Activated B cell treated with CpG ODN at 0.5 μM for 24 hours (primary cell): ENCODE data around the gene PTGES3. TPM values are rescaled to one million over a fixed set of nuclear protein-coding genes. Genes with fewer than 3 reads are reported as not detected.
"Not testable (repeated sequence)": the region's sequence is repeated elsewhere in the genome, so short reads cannot be mapped to it uniquely, and the experiment has no call there.

Source experiments
- ATAC-seq: fragments of 200-7000 bp; cut with Tn5 transposase; one replicate; pipeline ENCODE4 v1.10.0; 2021; ENCODE audit warnings: low read depth, mild to moderate bottlenecking, moderate library complexity
- CTCF ChIA-PET: fragments of 350-600 bp; sonication (Branson Sonifier 250); formaldehyde crosslinking; loops from one replicate; lab custom pipeline; 2021; ENCODE audit warnings: antibody characterized with exemption; lab: Charles Lee
- POLR2A ChIA-PET: fragments of 350-600 bp; sonication (Branson Sonifier 250); formaldehyde crosslinking; loops from one replicate; lab custom pipeline; 2021; ENCODE audit warnings: antibody characterized with exemption; lab: Charles Lee
- DNase-seq: peaks from one replicate; pipeline ENCODE4 v3.0.0; 2022
- H3K27ac Mint-ChIP-seq: one replicate; pipeline ENCODE4 v1.8.0; 2020; ENCODE audit warnings: mixed read lengths
- H3K27me3 Mint-ChIP-seq: one replicate; pipeline ENCODE4 v1.8.0; 2021; ENCODE audit warnings: mixed read lengths
- H3K36me3 Mint-ChIP-seq: one replicate; pipeline ENCODE4 v1.8.0; 2021; ENCODE audit warnings: low read depth, mixed read lengths
- H3K4me1 Mint-ChIP-seq: one replicate; pipeline ENCODE4 v1.8.0; 2021; ENCODE audit warnings: mixed read lengths
- H3K4me3 Mint-ChIP-seq: one replicate; pipeline ENCODE4 v1.8.0; 2020; ENCODE audit warnings: mild to moderate bottlenecking, mixed read lengths
- H3K9me3 Mint-ChIP-seq: one replicate; pipeline ENCODE4 v1.8.0; 2020; ENCODE audit warnings: mixed read lengths
- intact Hi-C: fragments of 100-400 bp; cut with micrococcal nuclease; formaldehyde crosslinking; loops from one replicate; pipeline ENCODE4 v1.15.1; 2024
- total RNA-seq: library from RNA; stranded (reverse); gene quantifications from 2 replicates; pipeline ENCODE4 v1.2.3, GENCODE V29; 2022
- TF ChIP-seq, protein P1 (sequence below): fragments of 200-600 bp; IDR thresholded peaks from one replicate; pipeline ENCODE4 v1.8.0; 2022; ENCODE audit warnings: antibody characterized with exemption, mild to moderate bottlenecking

The PTGES3 gene, protein sequence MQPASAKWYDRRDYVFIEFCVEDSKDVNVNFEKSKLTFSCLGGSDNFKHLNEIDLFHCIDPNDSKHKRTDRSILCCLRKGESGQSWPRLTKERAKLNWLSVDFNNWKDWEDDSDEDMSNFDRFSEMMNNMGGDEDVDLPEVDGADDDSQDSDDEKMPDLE
- 183 and 185 TPM in 2 replicates for total RNA-seq

- Mint-ChIP-seq H3K36me3 (peaks cover 35% of the 10 kb centered on the region), H3K27me3 (no peaks in the 10 kb centered on the region), H3K9me3 (no peaks in the 10 kb centered on the region), H3K4me3 (peak within 1 kb of the TSS; percentile 100), H3K4me1 (peaks cover 36% of the 10 kb centered on the region), H3K27ac (peak within 1 kb of the TSS; percentile 99)
- intact Hi-C loops, result loop anchor here (1.0 to 10.0 kb wide), 11 partner anchors 29 to 1064 kb away; partner anchors contain the start of genes BAZ2A, CDK4, INHBC and NAB2
- ChIA-PET POLR2A (interaction anchor here (0.6 to 7.4 kb wide), 35 partner anchors 10 to 1068 kb away, joined by 3 to 159 read pairs (median 6); partner anchors contain the start of genes ATP5F1B, BAZ2A, DDIT3 and ESYT1), CTCF (interaction anchor here (0.9 to 3.7 kb wide), 5 partner anchors 10 to 771 kb away, joined by 3 to 15 read pairs (median 6); no protein-coding TSS in a partner anchor)
- TF ChIP-seq, protein P1, sequence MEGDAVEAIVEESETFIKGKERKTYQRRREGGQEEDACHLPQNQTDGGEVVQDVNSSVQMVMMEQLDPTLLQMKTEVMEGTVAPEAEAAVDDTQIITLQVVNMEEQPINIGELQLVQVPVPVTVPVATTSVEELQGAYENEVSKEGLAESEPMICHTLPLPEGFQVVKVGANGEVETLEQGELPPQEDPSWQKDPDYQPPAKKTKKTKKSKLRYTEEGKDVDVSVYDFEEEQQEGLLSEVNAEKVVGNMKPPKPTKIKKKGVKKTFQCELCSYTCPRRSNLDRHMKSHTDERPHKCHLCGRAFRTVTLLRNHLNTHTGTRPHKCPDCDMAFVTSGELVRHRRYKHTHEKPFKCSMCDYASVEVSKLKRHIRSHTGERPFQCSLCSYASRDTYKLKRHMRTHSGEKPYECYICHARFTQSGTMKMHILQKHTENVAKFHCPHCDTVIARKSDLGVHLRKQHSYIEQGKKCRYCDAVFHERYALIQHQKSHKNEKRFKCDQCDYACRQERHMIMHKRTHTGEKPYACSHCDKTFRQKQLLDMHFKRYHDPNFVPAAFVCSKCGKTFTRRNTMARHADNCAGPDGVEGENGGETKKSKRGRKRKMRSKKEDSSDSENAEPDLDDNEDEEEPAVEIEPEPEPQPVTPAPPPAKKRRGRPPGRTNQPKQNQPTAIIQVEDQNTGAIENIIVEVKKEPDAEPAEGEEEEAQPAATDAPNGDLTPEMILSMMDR, result no peak
- DNase-seq, result peak; percentile 97
- ATAC-seq, result peak; percentile 75
Measured at GRCh38 chr12:56688129-56688845, at the start of gene PTGES3. PTGES3 (minus strand) TSS chr12:56688284; CDS start chr12:56687999, 285 bp downstream.

- Mint-ChIP-seq H3K27me3 (no peaks in the 10 kb centered on the region), H3K9me3 (no peaks in the 10 kb centered on the region), H3K36me3 (peaks cover 44% of the 10 kb centered on the region), H3K4me1 (peaks cover 21% of the 10 kb centered on the region), H3K27ac (no peak overlapping the region), H3K4me3 (no peak overlapping the region)
- ChIA-PET CTCF (no interaction called here), POLR2A (interaction anchor here (3.5 kb wide), 1 partner anchor 41 kb away, joined by 159 read pairs; the partner anchor contains the start of gene PTGES3)
- TF ChIP-seq, protein P1, result no peak
- intact Hi-C loops, result loop anchor here (5.0 kb wide), 1 partner anchor 611 kb away; the partner anchor contains the start of genes RPL41 and ZC3H10
- DNase-seq, result no peak
- ATAC-seq, result no peak
Measured at GRCh38 chr12:56728139-56728861, 40.2 kb upstream of the PTGES3 start.

DNA sequence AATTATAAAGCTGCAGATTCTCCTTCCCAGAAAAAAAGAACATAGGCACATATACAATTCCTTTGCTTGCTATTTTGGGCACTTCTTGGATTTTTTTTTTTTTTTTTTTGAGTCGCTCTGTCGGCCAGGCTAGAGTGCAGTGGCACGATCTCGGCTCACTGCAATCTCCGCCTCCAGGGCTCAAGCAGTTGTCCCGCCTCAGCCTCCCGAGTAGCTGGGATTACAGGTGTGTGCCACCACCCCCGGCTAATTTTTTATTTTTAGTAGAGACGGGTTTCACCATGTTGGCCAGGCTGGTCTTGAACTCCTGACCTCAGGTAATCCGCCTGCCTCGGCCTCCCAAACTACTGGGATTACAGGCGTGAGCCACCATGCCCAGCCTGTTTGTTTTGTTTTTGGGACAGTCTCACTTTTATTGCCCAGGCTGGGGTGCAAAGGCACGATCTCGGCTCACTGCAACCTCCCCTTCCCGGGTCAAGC is 38.2 kb upstream of the PTGES3 start:
- Mint-ChIP-seq H3K27ac (peak overlapping the region; percentile 98), H3K4me1 (peaks cover 41% of the 10 kb centered on the region), H3K36me3 (peaks cover 50% of the 10 kb centered on the region), H3K4me3 (peak overlapping the region; percentile 99)
- POLR2A ChIA-PET, result interaction anchor here (0.6 to 3.5 kb wide), 25 partner anchors 9 to 751 kb away, joined by 3 to 159 read pairs (median 6); partner anchors contain the start of genes ATP5F1B, BAZ2A, LRP1 and NEMP1
- H3K9me3 Mint-ChIP-seq, ATAC-seq, H3K27me3 Mint-ChIP-seq, DNase-seq: not testable (repeated sequence)
- CTCF ChIA-PET, result interaction anchor here (1.1 to 1.4 kb wide), 3 partner anchors 67 to 385 kb away, joined by 3 to 5 read pairs (median 4); no protein-coding TSS in a partner anchor
- intact Hi-C loops, result loop anchor here (5.0 kb wide), 1 partner anchor 609 kb away; the partner anchor contains the start of genes RPL41 and ZC3H10

DNA sequence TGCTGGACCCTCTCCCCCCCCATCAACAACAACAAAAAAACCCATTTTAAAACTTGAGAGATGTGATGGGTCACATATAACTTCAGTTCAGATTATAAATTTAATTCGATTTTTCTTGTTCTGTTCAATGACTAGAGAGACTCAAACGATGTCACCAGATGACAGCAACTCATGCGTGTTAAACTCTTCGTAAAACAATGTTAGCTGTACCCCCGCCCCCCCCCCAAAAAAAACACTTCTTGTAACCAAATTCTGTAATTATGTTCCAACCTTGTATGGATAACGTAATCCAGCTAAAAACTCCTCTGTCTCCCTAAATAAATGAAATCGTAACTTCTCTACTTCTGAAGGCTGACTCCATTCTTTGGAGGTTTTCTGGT is 37.6 kb upstream of the PTGES3 start:
- H3K27me3 Mint-ChIP-seq, result no peaks in the 10 kb centered on the region
- intact Hi-C loops, result loop anchor here (1.0 to 5.0 kb wide), 8 partner anchors 27 to 608 kb away; partner anchors contain the start of genes PRIM1, PTGES3, RPL41 and STAT6
- H3K27ac Mint-ChIP-seq, result peak overlapping the region; percentile 98
- peaks cover 50% of the 10 kb centered on the region for H3K36me3 Mint-ChIP-seq
- CTCF ChIA-PET, result interaction anchor here (0.9 to 1.4 kb wide), 5 partner anchors 9 to 386 kb away, joined by 3 to 5 read pairs (median 4); no protein-coding TSS in a partner anchor
- ATAC-seq, result no peak
- POLR2A ChIA-PET, result interaction anchor here (0.5 to 3.5 kb wide), 43 partner anchors 9 to 1019 kb away, joined by 3 to 159 read pairs (median 4); partner anchors contain the start of genes ATP5F1B, BAZ2A, GLS2 and LRP1
- no peak for DNase-seq
- TF ChIP-seq, protein P1, result no peak
- H3K4me1 Mint-ChIP-seq, result peaks cover 46% of the 10 kb centered on the region
- peak overlapping the region; percentile 99 for H3K4me3 Mint-ChIP-seq
- no peaks in the 10 kb centered on the region for H3K9me3 Mint-ChIP-seq
